Muscle of arm (tissue), 12 donors: ENCODE data around the gene PIK3C2G. TPM values are rescaled to one million over a fixed set of nuclear protein-coding genes. Genes with fewer than 3 reads are reported as not detected.
A peak's percentile ranks its signal among the peaks of the same experiment; 100 is the strongest.

Experiments
- DNase-seq: peaks from one replicate; pipeline ENCODE4 v3.0.0-alpha.2; 2013
- polyA plus RNA-seq, 12 donors: library from polyadenylated mRNA; unstranded; fragments of 120-200 nt; gene quantifications; one replicate each; pipeline ENCODE4 v1.2.1, GENCODE V29; 2013; ENCODE audit not compliant: insufficient read length in 12 of 12

Gene PIK3C2G
- polyA plus RNA-seq, 12 donors = 0.03 to 9.1 (median 0.30) TPM; not detected in 3

DNA sequence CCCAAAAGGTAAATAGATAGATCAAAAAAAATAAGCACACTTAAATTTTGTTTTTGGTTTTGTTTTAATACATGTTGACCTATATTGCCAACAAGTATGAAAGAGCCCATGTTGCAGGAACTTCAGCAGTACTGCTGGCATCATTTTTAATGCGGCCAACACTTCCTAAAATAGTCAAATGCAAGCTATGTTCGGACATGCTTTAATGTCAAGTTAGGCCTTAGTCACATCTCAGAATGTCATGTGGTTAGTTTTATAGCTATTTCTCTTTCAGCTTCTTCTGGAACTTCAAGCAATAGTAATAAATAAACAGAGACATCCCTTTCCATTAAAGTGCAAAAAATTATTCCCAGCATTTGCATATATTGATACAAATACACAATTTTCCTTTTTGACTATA lies 153.4 kb downstream of the PIK3C2G start:
- DNase-seq = no peak

DNA sequence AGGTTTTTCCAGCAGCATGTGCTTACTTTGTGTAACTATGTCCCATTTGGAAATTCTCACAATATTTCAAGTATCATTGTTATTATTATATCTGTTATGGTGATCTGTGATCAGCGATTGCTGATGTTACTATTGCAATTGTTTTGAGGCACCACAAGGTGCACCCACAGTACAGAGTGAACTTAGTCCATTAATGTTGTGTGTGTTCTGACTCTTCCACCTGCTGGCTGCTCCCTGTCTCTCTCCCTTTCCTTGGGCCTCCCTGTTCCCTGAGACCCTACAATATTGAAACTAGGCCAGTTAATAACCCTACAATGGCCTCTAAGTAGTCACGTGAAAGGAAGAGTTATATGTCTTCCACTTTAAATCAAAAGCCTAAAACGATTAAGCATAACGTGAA lies 153.9 kb downstream of the PIK3C2G start:
- no peak for DNase-seq

DNA sequence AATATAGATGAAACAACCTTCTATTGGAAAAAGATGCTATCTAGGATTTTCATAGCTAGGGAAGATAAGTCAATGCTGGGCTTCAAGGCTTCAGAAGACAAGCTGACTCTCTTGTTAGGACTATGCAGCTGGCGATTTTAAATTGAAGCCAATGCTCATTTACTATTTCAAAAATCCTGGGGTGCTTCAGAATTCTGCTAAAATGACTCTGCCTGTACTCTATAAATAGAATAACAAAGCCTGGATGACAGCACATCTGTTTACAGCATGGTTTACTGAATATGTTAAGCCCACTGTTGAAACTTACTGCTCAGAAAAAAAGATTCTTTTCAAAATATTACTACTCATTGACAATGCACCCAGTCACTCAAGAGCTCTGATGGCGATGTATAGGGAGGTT lies 155.1 kb downstream of the PIK3C2G start:
- no peak for DNase-seq

GRCh38 chr12:18419311-18419710 lies 158.0 kb downstream of the PIK3C2G start:
- DNase-seq = no peak

- DNase-seq = no peak
Measured at GRCh38 chr12:18421867-18422266, 160.5 kb downstream of the PIK3C2G start.

DNA sequence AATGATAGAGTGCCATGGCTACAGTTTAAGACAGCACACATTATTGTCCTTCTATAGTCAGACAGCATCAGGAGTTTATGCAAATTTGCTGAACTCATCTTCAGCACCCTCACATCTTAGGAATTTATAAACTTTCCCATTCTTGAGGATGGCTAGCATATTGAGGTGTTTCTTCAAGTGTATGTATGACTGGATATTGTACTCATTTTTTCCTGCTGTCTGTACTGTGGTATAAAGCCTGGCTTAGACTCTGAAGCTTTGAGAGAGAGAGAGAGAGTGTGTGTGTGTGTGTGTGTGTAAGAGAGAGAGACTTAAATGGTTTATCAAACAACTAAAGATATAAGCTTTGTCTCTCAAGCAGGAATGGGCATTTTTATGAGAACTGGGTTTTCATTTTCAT lies 161.6 kb downstream of the PIK3C2G start:
- no peak for DNase-seq

DNA sequence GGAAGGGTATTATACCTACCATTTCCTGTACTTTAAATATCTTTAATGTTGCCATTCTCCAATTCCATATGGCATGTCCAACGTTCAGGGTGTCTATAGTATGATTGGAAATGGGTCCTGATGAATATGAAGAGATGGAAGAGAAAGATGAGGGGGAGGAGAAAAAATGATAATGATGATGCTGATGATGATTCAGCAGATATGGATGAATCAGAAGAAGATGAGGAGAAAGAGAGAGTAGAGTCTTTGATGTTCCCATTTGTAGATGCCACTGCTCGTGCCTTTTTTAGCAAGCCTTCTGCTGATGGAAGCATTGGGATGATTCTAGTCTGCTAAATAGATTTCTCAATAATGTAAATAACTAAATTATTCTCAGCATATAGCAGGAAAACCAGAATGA lies 163.5 kb downstream of the PIK3C2G start:
- no peak for DNase-seq

- no peak for DNase-seq
Measured at GRCh38 chr12:18427520-18427919, 166.2 kb downstream of the PIK3C2G start.

DNA sequence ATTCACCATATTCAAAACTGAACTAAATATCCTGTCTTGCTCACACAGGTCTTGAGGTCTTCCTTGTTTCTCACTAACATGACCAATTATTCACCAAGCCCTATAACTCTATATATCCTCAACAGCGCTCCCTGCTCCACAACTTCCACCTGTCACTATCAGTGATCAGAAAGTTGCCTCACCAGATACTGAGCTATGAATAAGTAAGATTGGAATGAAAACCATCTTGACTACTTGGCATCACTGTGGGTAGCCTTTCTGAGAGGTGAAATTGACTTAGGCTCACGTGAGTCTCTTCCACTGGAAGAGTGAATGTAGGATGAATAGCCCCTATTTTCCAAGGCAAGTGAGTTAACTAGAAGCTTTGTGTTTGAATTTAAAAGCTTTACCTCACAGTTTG lies 167.1 kb downstream of the PIK3C2G start:
- no peak for DNase-seq

DNA sequence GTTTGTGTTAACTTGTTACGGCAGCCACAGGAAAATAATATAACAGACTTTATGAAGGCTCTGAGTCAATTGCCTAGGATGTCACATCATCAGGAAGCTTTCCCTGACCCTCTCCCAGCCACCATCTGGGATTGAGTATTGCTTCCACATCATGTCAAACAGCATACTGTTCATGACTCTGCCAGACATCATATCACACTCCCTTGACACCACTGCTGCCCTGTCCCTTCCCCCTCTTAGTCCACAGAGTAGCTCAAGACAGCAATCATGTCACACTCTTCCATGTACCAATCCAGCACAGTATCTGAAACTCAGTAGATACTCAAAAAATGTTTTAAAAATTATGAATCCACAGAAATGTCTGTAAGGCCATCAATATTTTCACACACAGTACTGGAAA lies 168.0 kb downstream of the PIK3C2G start:
- DNase-seq = no peak

DNA sequence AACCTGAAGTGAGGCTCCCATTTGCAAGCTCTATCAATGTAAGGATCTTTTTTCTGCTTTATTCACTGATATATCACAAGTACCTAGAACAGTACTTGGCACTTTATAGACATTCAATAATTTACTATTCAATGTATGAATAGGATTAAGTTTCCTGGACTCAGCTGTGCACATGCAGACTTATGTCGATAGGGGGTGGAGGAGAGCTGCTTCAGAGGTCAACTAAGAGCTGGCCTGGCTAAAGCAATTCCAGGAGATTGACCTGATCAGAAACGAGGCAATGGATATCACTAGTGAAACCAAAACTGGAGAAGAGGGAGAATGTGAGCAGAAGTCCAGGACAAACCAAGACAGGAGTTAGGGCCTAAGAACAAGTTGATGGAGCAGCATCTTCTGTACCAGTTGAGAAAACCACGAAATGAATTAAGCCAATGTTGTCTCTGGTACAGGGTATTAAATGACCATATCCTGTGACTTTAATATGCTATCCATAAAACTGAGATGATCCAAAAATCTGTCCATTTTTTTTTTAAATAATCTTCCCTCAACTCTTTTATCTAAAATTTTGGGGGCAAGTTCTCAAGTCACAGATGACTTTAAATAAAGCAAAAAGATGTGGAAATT lies 169.2 kb downstream of the PIK3C2G start:
- DNase-seq = peak; percentile 23

DNA sequence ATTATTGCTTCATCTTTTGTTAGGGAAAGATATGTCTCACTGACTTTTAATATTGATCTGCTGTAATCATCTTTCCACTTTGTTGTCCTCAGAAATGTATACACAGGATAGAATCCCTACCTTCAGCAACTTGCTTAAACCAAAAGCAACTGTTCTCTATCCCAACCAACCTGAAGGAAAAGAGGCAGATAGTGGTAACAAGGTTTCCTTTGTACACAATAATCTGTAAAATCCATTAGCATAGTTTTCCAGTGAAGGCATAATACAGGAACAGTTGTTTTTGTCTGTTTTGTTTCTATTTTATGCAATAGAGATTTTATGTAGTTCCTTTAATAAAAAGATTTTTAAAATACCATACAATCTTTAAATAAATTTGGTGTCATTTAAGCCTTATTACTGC lies 170.5 kb downstream of the PIK3C2G start:
- peak; percentile 32 for DNase-seq

DNA sequence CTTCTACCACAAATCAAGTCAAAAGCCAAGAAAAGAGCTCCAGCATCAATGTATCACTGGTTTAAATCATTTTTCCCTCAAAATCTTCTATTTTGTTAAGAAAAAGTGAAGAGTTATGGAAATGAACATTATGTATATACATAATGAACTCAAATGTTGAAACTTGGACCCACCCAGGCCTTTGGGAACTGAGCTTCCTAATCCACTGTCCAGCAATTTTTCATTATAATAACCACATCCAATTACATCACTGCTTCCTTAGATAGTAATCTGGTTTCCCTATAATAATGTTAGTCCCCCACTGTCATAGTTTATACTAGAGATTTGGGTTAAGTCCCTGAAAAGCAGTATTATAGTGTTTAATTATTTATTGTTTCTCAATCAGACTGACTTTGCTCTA lies 170.9 kb downstream of the PIK3C2G start:
- DNase-seq = peak; percentile 84

DNA sequence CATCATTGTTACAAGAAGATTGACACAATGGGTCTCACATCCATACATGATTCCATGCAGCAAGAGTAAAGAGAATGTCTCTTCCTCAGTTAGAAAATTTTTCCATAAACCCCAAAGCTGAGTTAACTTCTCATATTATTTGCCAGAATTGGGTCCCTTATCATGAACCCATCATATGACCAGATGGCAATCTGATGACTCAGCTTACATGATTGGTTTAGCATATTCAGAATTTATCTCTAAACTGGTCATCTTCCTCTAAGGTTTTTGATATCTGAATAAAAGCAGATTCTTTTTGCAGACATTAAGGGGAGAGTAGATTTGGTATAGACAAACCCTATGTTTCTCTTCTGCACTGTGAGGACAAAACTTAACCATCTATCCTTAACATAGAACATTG lies 174.9 kb downstream of the PIK3C2G start:
- DNase-seq = no peak

DNA sequence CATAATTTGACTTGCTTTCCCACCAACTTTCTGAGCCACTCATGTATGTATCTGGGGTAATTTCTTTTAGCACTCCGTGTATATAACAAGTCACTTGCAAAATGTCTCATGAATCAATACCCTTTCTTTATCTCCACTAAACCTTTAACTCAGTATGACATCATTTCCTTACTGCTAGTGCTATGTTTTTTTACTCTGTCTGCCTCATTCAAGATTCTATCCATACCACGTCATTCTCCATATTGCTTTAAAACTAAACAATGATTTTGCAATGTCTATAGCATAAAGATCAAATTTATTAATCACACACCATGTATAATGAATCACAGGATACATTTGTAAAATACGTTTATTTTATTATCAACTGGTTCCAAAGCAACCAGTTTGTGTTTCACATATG lies 178.2 kb downstream of the PIK3C2G start:
- DNase-seq = no peak

GRCh38 chr12:18443768-18444437 lies 182.6 kb downstream of the PIK3C2G start:
- DNase-seq = no peak

- no peak for DNase-seq
Measured at GRCh38 chr12:18446061-18446644, 184.8 kb downstream of the PIK3C2G start.

GRCh38 chr12:18454330-18454729 lies 193.0 kb downstream of the PIK3C2G start:
- DNase-seq = no peak

GRCh38 chr12:18456344-18456743 lies 195.0 kb downstream of the PIK3C2G start:
- DNase-seq = no peak

- DNase-seq = no peak
Measured at GRCh38 chr12:18457362-18457761, 196.0 kb downstream of the PIK3C2G start.

DNA sequence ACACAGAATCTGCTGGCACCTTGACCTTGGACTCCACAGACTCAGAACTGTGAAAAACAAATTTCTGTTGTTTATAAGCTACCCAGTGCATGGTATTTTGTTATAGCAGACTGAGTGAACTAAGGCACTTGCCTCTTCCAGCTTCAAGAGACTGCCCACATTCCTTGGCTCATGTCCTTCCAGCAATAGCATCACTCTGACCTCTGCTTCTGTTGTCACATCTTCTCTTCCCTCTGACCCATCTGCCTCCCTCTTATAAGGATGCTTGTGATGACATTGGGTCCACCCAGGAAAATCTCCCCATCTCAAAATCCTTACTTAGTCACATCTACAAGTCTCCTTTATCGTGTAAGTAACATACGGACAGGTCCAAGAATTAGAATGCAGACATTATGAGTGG lies 200.4 kb downstream of the PIK3C2G start:
- peak; percentile 15 for DNase-seq

DNA sequence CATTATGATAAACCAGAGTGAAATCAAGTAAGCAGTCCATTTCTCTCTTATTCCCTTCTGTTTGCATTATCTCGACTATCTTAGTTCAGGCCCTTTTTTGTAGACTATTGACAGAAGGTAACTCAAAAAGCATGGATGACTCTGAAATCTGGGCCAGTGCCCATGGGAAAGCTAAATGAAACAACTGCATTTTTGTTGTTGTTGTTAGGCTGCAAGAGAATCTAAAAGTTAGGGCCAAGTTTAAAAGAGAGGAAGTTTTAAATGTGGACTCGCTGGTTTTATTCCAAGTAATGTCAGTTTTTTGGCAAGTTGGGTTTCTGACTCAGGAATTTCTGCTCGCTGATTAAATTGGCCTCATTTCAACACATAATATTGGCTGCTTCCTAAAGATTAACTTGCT lies 201.1 kb downstream of the PIK3C2G start:
- DNase-seq = peak; percentile 87

GRCh38 chr12:18467620-18468245 lies 206.4 kb downstream of the PIK3C2G start:
- no peak for DNase-seq
